GM12873 (cell line): ENCODE results near the gene CCL28.

Experiments
- CTCF ChIP-seq: IDR thresholded peaks from 2 replicates; pipeline ENCODE4 v1.5.1; 2012; ENCODE audit warnings: low read depth, mild to moderate bottlenecking, moderate library complexity, low read length, control low read depth; ENCODE audit not compliant: insufficient read depth; ENCODE audit errors: missing control alignments

The CCL28 gene

GRCh38 chr5:43416803-43417394 lies 4.7 kb upstream of the CCL28 start:
- TF ChIP-seq CTCF: no peak

- TF ChIP-seq CTCF: no peak
Observed at GRCh38 chr5:43415935-43416802, 4.0 kb upstream of the CCL28 start.

GRCh38 chr5:43413966-43414365 lies 1.8 kb upstream of the CCL28 start:
- TF ChIP-seq CTCF: no peak

- no peak for TF ChIP-seq CTCF
Observed at GRCh38 chr5:43412644-43413043, 453 bp upstream of the CCL28 start.

GRCh38 chr5:43411495-43411894 lies 696 bp downstream of the CCL28 start:
- TF ChIP-seq CTCF: no peak

GRCh38 chr5:43410414-43410813 lies 1.8 kb downstream of the CCL28 start:
- no peak for TF ChIP-seq CTCF

GRCh38 chr5:43409809-43410271 lies 2.4 kb downstream of the CCL28 start:
- TF ChIP-seq CTCF: no peak
